AG09309 (cell line): ENCODE results near the gene TBCK.

Experiments
- DNase-seq: peaks from one replicate; pipeline ENCODE4 v3.0.0-alpha.2; 2010; ENCODE audit warnings: low read depth
- H3K4me3 ChIP-seq: 2 replicates; pipeline ENCODE4 v1.5.1; 2011; ENCODE audit warnings: mild to moderate bottlenecking, low read depth, low read length, moderate library complexity; ENCODE audit not compliant: control insufficient read depth
- CTCF ChIP-seq: IDR thresholded peaks from 2 replicates; pipeline ENCODE4 v1.5.1; 2011; ENCODE audit warnings: mild to moderate bottlenecking, low read depth, low read length, inconsistent platforms; ENCODE audit not compliant: insufficient read depth, control insufficient read depth; ENCODE audit errors: missing control alignments

The TBCK gene

GRCh38 chr4:106035204-106035603, 280.8 kb downstream of the TBCK start:
- no peak for DNase-seq
- TF ChIP-seq CTCF = no peak
- no peak overlapping the region for H3K4me3 ChIP-seq

- TF ChIP-seq CTCF = no peak
- no peak overlapping the region for H3K4me3 ChIP-seq
- no peak for DNase-seq
These were observed 281.3 kb downstream of the TBCK start for GRCh38 chr4:106034751-106035150.

GRCh38 chr4:106034220-106034619, 281.8 kb downstream of the TBCK start:
- H3K4me3 ChIP-seq = no peak overlapping the region
- no peak for TF ChIP-seq CTCF
- no peak for DNase-seq

- no peak overlapping the region for H3K4me3 ChIP-seq
- DNase-seq = no peak
- TF ChIP-seq CTCF = no peak
These were observed 282.5 kb downstream of the TBCK start for GRCh38 chr4:106033469-106033868.

GRCh38 chr4:106032851-106033286, 283.1 kb downstream of the TBCK start:
- TF ChIP-seq CTCF = no peak
- no peak for DNase-seq
- no peak overlapping the region for H3K4me3 ChIP-seq

GRCh38 chr4:106022454-106022853, 293.6 kb downstream of the TBCK start:
- no peak for TF ChIP-seq CTCF
- H3K4me3 ChIP-seq = no peak overlapping the region
- DNase-seq = no peak

- H3K4me3 ChIP-seq = no peak overlapping the region
- no peak for DNase-seq
- TF ChIP-seq CTCF = no peak
These were observed 294.1 kb downstream of the TBCK start for GRCh38 chr4:106021737-106022410.
